Mesenchymal stem cell (in vitro differentiated cells and primary cell): ENCODE data around the gene RAB26.
A peak's percentile ranks its signal among the peaks of the same experiment; 100 is the strongest.

Source experiments
- DNase-seq: peaks from one replicate; pipeline ENCODE4 v3.0.0-alpha.2; 2013
- H2AFZ ChIP-seq: one replicate; pipeline ENCODE4 v1.6.1; 2013; ENCODE audit warnings: low read depth, mild to moderate bottlenecking, control low read depth, inconsistent platforms, low read length, moderate library complexity
- H2AK5ac ChIP-seq: 2 replicates; pipeline ENCODE4 v1.6.1; 2013; ENCODE audit warnings: low read length, moderate library complexity, mild to moderate bottlenecking, inconsistent platforms; ENCODE audit not compliant: severe bottlenecking
- H2BK120ac ChIP-seq: one replicate; pipeline ENCODE4 v1.6.1; 2013; ENCODE audit warnings: low read depth, mild to moderate bottlenecking, inconsistent platforms, low read length, moderate library complexity
- H2BK12ac ChIP-seq, 2 experiments: one replicate each; pipeline ENCODE4 v1.6.1; 2013; ENCODE audit warnings: inconsistent platforms in 2 of 2, low read length in 2 of 2, mild to moderate bottlenecking in 2 of 2, moderate library complexity in 2 of 2, control low read depth in 1 of 2
- H2BK15ac ChIP-seq: one replicate; pipeline ENCODE4 v1.6.1; 2013; ENCODE audit warnings: mild to moderate bottlenecking, low read depth, inconsistent platforms; ENCODE audit not compliant: poor library complexity, severe bottlenecking
- H2BK5ac ChIP-seq: 2 replicates; pipeline ENCODE4 v1.6.1; 2013; ENCODE audit warnings: low read depth, mild to moderate bottlenecking, low read length, control low read depth, inconsistent platforms; ENCODE audit not compliant: poor library complexity, severe bottlenecking
- H3K14ac ChIP-seq, 2 experiments: one replicate each; pipeline ENCODE4 v1.6.1; 2013; ENCODE audit warnings: inconsistent platforms in 2 of 2, low read length in 2 of 2, control low read depth in 1 of 2, mild to moderate bottlenecking in 1 of 2, moderate library complexity in 1 of 2
- H3K18ac ChIP-seq, 2 experiments: one replicate each; pipeline ENCODE4 v1.6.1; 2013; ENCODE audit warnings: inconsistent platforms in 2 of 2, low read length in 2 of 2, control low read depth in 1 of 2, low read depth in 1 of 2, mild to moderate bottlenecking in 1 of 2
- H3K23ac ChIP-seq, 2 experiments: one replicate each; pipeline ENCODE4 v1.6.1; 2013; ENCODE audit warnings: inconsistent platforms in 2 of 2, low read length in 2 of 2, mild to moderate bottlenecking in 2 of 2, moderate library complexity in 2 of 2, control low read depth in 1 of 2
- H3K27ac ChIP-seq: 2 replicates; pipeline ENCODE4 v1.5.1; 2013; ENCODE audit warnings: mild to moderate bottlenecking, moderate library complexity, low read length, control low read depth, inconsistent platforms; ENCODE audit not compliant: poor library complexity, severe bottlenecking
- H3K27me3 ChIP-seq, 2 experiments: 2 replicates each; pipeline versions ENCODE4 v1.6.1 to v1.7.0; 2013; ENCODE audit warnings: low read length in 2 of 2, mild to moderate bottlenecking in 2 of 2, moderate library complexity in 2 of 2, control low read depth in 1 of 2, inconsistent platforms in 1 of 2; ENCODE audit not compliant: control insufficient read depth in 1 of 2, insufficient read depth in 1 of 2
- H3K36me3 ChIP-seq, 2 experiments: 2 replicates each; pipeline versions ENCODE4 v1.6.1 to v1.7.0; 2013; ENCODE audit warnings: low read length in 2 of 2, control low read depth in 1 of 2, inconsistent platforms in 1 of 2, low read depth in 1 of 2, mild to moderate bottlenecking in 1 of 2; ENCODE audit not compliant: insufficient read depth in 2 of 2, control insufficient read depth in 1 of 2
- H3K4ac ChIP-seq, 2 experiments: one replicate each; pipeline ENCODE4 v1.6.1; 2013; ENCODE audit warnings: inconsistent platforms in 2 of 2, low read length in 2 of 2, mild to moderate bottlenecking in 2 of 2, moderate library complexity in 2 of 2, control low read depth in 1 of 2, low read depth in 1 of 2
- H3K4me1 ChIP-seq: 2 replicates; pipeline ENCODE4 v1.6.1; 2013; ENCODE audit warnings: low read depth, low read length, control low read depth; ENCODE audit not compliant: control insufficient read depth, insufficient read depth
- H3K4me2 ChIP-seq: 2 replicates; pipeline ENCODE4 v1.6.1; 2013; ENCODE audit warnings: low read length, mild to moderate bottlenecking, inconsistent platforms; ENCODE audit not compliant: poor library complexity, severe bottlenecking
- H3K4me3 ChIP-seq, 2 experiments: 2 replicates each; pipeline versions ENCODE4 v1.5.1 to v1.7.0; 2013; ENCODE audit warnings: low read length in 2 of 2, mild to moderate bottlenecking in 2 of 2, control low read depth in 1 of 2, low read depth in 1 of 2; ENCODE audit not compliant: insufficient read depth in 1 of 2
- H3K79me1 ChIP-seq: replicated peaks from 2 replicates; pipeline ENCODE4 v1.6.1; 2013; ENCODE audit warnings: mild to moderate bottlenecking, control low read depth, low read length, inconsistent platforms; ENCODE audit not compliant: poor library complexity, severe bottlenecking
- H3K9ac ChIP-seq: 2 replicates; pipeline ENCODE4 v1.7.0; 2013; ENCODE audit warnings: mild to moderate bottlenecking, low read length, moderate library complexity
- H3K9me3 ChIP-seq: 2 replicates; pipeline ENCODE4 v1.7.0; 2013; ENCODE audit warnings: mild to moderate bottlenecking, low read length; ENCODE audit not compliant: control insufficient read depth
- H4K8ac ChIP-seq: one replicate; pipeline ENCODE4 v1.6.1; 2013; ENCODE audit warnings: inconsistent platforms, mild to moderate bottlenecking, low read length, moderate library complexity
- H4K91ac ChIP-seq: one replicate; pipeline ENCODE4 v1.6.1; 2013; ENCODE audit warnings: mild to moderate bottlenecking, low read length, inconsistent platforms
- WGBS: methylation state at CpG from one replicate; pipeline ENCODE4 v1.1.7; 2013; ENCODE audit warnings: mixed read lengths; 5-methylcytosine and 5-hydroxymethylcytosine counted together

RAB26 gene

GRCh38 chr16:2196162-2196980 is 47.9 kb downstream of the RAB26 start, which contains the start of gene CASKIN1:
Gene CASKIN1 (minus strand): TSS chr16:2196605. CDS start chr16:2196432, 173 bp downstream.
- Histone ChIP-seq H3K36me3 (no peaks in the 10 kb centered on the region), H3K79me1 (no peaks in the 10 kb centered on the region), H3K14ac (no peak within 1 kb of the TSS), H2BK15ac (no peak within 1 kb of the TSS), H2BK120ac (no peak within 1 kb of the TSS), H3K27ac (no peak within 1 kb of the TSS), H3K4me2 (peak within 1 kb of the TSS; percentile 85), H3K18ac (no peak within 1 kb of the TSS), H3K4me3 (peak within 1 kb of the TSS in 1 of 2 experiments; percentile 62), H3K27me3 (peaks cover 51 to 63% of the 10 kb centered on the region in 2 experiments), H3K4me1 (peaks cover 20% of the 10 kb centered on the region), H3K4ac (no peak within 1 kb of the TSS), H3K23ac (peak within 1 kb of the TSS in 1 of 2 experiments; percentile 74), H3K9me3 (peaks cover 6% of the 10 kb centered on the region), H2BK12ac (no peak within 1 kb of the TSS), H2BK5ac (no peak within 1 kb of the TSS), H4K91ac (no peak within 1 kb of the TSS), H2AK5ac (no peak within 1 kb of the TSS), H4K8ac (no peak within 1 kb of the TSS), H3K9ac (no peak within 1 kb of the TSS), H2AFZ (no peak within 1 kb of the TSS)
- WGBS: under 1% methylated on average over 44 of the region's 129 CpGs
- DNase-seq: no peak

- Histone ChIP-seq H3K27me3 (peaks cover 51 to 63% of the 10 kb centered on the region in 2 experiments), H3K9ac (no peak overlapping the region)
- 53% methylated on average over 18 of the region's 32 CpGs for WGBS
Measured at GRCh38 chr16:2196981-2197511, 48.6 kb downstream of the RAB26 start.

DNA sequence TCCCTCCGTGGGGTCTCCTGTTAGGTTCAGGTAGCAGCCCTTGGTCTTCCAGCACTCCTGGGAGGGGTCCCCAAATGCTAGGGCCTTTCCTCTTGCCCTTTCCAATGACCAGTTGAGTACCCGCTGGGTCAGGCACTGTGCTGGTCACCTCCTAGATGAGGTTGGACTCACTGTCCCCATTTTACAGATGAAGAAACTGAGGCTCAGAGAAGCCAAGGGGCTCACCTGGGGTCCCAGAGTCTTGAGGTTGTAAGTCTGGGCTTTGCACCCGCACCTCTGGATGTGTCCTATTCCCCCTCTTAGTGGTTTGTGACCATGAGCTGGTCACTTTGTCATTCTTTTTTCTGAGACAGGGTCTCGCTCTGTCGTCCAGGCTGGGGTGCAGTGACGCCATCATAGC is 49.3 kb downstream of the RAB26 start:
- no peak overlapping the region for H2BK5ac ChIP-seq
- WGBS: 97% methylated on average over 3 of the region's 6 CpGs

More at GRCh38 chr16:2196981-2197511, 48.6 kb downstream of the RAB26 start:
- Histone ChIP-seq H2AK5ac (no peak overlapping the region), H3K79me1 (no peaks in the 10 kb centered on the region), H3K4me3 (peak overlapping the region in 1 of 2 experiments; percentile 62), H2BK12ac (no peak overlapping the region), H3K23ac (peak overlapping the region in 1 of 2 experiments; percentile 74), H3K4ac (no peak overlapping the region), H3K18ac (no peak overlapping the region), H4K8ac (no peak overlapping the region), H2BK5ac (no peak overlapping the region), H4K91ac (no peak overlapping the region), H3K4me1 (peaks cover 20% of the 10 kb centered on the region), H3K4me2 (peak overlapping the region; percentile 71), H3K36me3 (no peaks in the 10 kb centered on the region), H3K14ac (no peak overlapping the region), H2BK120ac (no peak overlapping the region), H2AFZ (no peak overlapping the region), H3K9me3 (peaks cover 6% of the 10 kb centered on the region), H2BK15ac (no peak overlapping the region), H3K27ac (no peak overlapping the region)
- DNase-seq: no peak

DNA sequence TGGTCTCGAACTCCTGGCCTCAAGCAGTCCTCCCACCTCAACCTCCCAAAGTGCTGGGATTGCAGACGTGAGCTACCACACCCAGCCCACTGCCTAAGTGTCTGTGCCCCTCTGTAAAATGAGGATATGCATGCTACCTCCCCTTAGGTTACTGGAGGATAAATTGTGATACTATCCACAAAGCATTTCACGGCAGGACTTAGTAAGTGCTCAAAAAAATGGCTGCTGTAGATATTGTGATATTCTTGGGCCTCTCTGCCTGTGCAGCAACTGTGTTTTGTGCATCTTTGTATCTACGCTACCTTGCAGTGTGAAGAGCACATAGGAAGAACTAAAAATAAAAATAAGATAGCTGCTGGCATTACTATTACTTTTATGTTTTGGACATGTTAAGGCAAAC is 49.9 kb downstream of the RAB26 start:
- Histone ChIP-seq H3K4ac (no peak overlapping the region), H2AK5ac (no peak overlapping the region), H3K9ac (no peak overlapping the region), H3K4me3 (no peak overlapping the region), H2BK15ac (no peak overlapping the region), H2BK120ac (no peak overlapping the region), H3K27ac (no peak overlapping the region), H3K23ac (peak overlapping the region in 1 of 2 experiments; percentile 47), H3K9me3 (peaks cover 6% of the 10 kb centered on the region), H3K4me2 (no peak overlapping the region), H3K4me1 (peaks cover 20% of the 10 kb centered on the region), H2AFZ (no peak overlapping the region), H2BK5ac (no peak overlapping the region), H3K14ac (no peak overlapping the region), H3K79me1 (no peaks in the 10 kb centered on the region), H2BK12ac (no peak overlapping the region), H4K8ac (no peak overlapping the region), H3K27me3 (peaks cover 51 to 62% of the 10 kb centered on the region in 2 experiments), H4K91ac (no peak overlapping the region), H3K18ac (no peak overlapping the region), H3K36me3 (no peaks in the 10 kb centered on the region)
- WGBS: 74% methylated on average over 3 of the region's 4 CpGs
- DNase-seq: no peak

More for the DNA sequence above, 49.3 kb downstream of the RAB26 start:
- DNase-seq: no peak
- H3K79me1 ChIP-seq: no peaks in the 10 kb centered on the region
- no peak overlapping the region for H4K8ac ChIP-seq
- no peak overlapping the region for H3K14ac ChIP-seq
- no peak overlapping the region for H4K91ac ChIP-seq
- no peak overlapping the region for H3K9ac ChIP-seq
- no peak overlapping the region for H3K4me3 ChIP-seq
- H2BK120ac ChIP-seq: no peak overlapping the region
- no peak overlapping the region for H3K4me2 ChIP-seq
- H3K23ac ChIP-seq: no peak overlapping the region
- no peak overlapping the region for H3K27ac ChIP-seq
- no peaks in the 10 kb centered on the region for H3K36me3 ChIP-seq
- no peak overlapping the region for H3K18ac ChIP-seq
- H3K27me3 ChIP-seq: peaks cover 51 to 63% of the 10 kb centered on the region in 2 experiments
- H3K4ac ChIP-seq: no peak overlapping the region
- peaks cover 6% of the 10 kb centered on the region for H3K9me3 ChIP-seq
- H2BK15ac ChIP-seq: no peak overlapping the region
- no peak overlapping the region for H2AFZ ChIP-seq
- H2BK12ac ChIP-seq: no peak overlapping the region
- no peak overlapping the region for H2AK5ac ChIP-seq
- H3K4me1 ChIP-seq: peaks cover 20% of the 10 kb centered on the region
